Globus pallidus (tissue), 1 donor: ENCODE data around the gene PDE4B.
A peak's percentile ranks its signal among the peaks of the same experiment; 100 is the strongest.
"Not testable (repeated sequence)": the region's sequence is repeated elsewhere in the genome, so short reads cannot be mapped to it uniquely, and the experiment has no call there.

Experiments used
- DNase-seq: peaks from one replicate; pipeline ENCODE4 v3.0.0-alpha.2; 2015; ENCODE audit warnings: low spot score

PDE4B gene

GRCh38 chr1:66134004-66134403 is 341.3 kb downstream of the PDE4B start:
- DNase-seq = peak; percentile 63

- no peak for DNase-seq
These were observed 342.5 kb downstream of the PDE4B start for GRCh38 chr1:66135161-66135560.

GRCh38 chr1:66136423-66136822 is 343.7 kb downstream of the PDE4B start:
- DNase-seq = not testable (repeated sequence)

- no peak for DNase-seq
These were observed 344.5 kb downstream of the PDE4B start for GRCh38 chr1:66137235-66137634.

GRCh38 chr1:66138613-66139012 is 345.9 kb downstream of the PDE4B start:
- no peak for DNase-seq

- DNase-seq = no peak
These were observed 347.4 kb downstream of the PDE4B start for GRCh38 chr1:66140072-66140471.

GRCh38 chr1:66143651-66144050 is 351.0 kb downstream of the PDE4B start:
- DNase-seq = no peak

- no peak for DNase-seq
These were observed 354.6 kb downstream of the PDE4B start for GRCh38 chr1:66147226-66147835.

GRCh38 chr1:66152034-66152433 is 359.3 kb downstream of the PDE4B start:
- peak; percentile 74 for DNase-seq

GRCh38 chr1:66154394-66154793 is 361.7 kb downstream of the PDE4B start:
- DNase-seq = no peak

- peak; percentile 85 for DNase-seq
These were observed 363.4 kb downstream of the PDE4B start for GRCh38 chr1:66156144-66156543.

- DNase-seq = no peak
These were observed 367.1 kb downstream of the PDE4B start for GRCh38 chr1:66159800-66160199.

- DNase-seq = no peak
These were observed 368.0 kb downstream of the PDE4B start for GRCh38 chr1:66160719-66161118.

GRCh38 chr1:66166753-66167152 is 374.1 kb downstream of the PDE4B start:
- DNase-seq = no peak

GRCh38 chr1:66167267-66167666 is 374.6 kb downstream of the PDE4B start:
- no peak for DNase-seq

GRCh38 chr1:66168467-66168887 is 375.8 kb downstream of the PDE4B start:
- no peak for DNase-seq

- DNase-seq = no peak
These were observed 376.4 kb downstream of the PDE4B start for GRCh38 chr1:66168948-66169671.

GRCh38 chr1:66172272-66172671 is 379.6 kb downstream of the PDE4B start:
- peak; percentile 77 for DNase-seq

- DNase-seq = no peak
These were observed 382.4 kb downstream of the PDE4B start for GRCh38 chr1:66175098-66175497.

GRCh38 chr1:66175581-66175980 is 382.9 kb downstream of the PDE4B start:
- DNase-seq = no peak

- no peak for DNase-seq
These were observed 383.5 kb downstream of the PDE4B start for GRCh38 chr1:66176012-66176715.

GRCh38 chr1:66176832-66177231 is 384.1 kb downstream of the PDE4B start:
- no peak for DNase-seq

- no peak for DNase-seq
These were observed 384.8 kb downstream of the PDE4B start for GRCh38 chr1:66177510-66177909.
